ENCODE results near the gene WDR1.

WDR1 gene

DNA sequence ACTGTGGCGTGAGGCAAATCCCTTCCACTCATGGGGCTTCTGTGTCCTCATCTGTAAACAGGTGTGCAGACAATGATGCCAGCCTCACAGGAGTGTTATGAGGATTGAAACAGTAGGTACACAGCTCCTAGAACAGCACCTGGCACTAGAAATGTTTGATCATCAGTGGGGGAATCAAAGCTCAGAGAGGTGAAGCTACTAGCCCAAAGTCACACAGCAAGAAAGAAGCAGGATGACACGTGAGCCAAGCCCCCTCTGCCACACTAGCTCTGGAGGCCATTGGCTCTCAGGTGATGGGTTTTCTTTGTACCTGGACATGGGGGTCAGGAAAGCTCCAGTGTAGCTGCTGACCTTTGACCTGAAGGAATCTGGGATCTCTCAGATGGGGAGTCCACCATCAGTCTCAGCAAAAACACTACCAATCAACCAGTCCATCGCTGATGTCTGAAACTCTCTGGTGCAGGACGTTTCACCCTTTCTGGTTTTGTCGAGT lies 81.9 kb downstream of the WDR1 start:
- no peak for DNase-seq

DNA sequence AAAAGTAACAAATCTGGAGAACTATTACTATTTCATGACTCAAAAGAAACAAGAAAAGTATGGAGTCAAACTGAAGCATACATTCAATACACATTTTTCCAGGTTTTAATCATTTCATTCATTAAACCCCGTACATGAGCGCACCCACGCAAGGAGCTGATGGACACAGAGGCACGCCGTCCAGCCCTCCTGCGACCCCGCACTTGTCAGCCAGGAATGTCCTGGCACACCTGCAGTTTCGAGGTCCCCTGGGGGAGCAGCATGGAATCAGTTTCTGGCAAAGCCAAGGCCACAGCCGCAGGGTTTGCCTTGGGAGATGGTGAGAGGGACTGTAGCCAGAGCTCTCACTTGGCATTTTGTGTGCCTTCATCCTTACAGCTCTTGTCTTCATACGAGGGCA lies 82.5 kb downstream of the WDR1 start:
- DNase-seq: no peak

DNA sequence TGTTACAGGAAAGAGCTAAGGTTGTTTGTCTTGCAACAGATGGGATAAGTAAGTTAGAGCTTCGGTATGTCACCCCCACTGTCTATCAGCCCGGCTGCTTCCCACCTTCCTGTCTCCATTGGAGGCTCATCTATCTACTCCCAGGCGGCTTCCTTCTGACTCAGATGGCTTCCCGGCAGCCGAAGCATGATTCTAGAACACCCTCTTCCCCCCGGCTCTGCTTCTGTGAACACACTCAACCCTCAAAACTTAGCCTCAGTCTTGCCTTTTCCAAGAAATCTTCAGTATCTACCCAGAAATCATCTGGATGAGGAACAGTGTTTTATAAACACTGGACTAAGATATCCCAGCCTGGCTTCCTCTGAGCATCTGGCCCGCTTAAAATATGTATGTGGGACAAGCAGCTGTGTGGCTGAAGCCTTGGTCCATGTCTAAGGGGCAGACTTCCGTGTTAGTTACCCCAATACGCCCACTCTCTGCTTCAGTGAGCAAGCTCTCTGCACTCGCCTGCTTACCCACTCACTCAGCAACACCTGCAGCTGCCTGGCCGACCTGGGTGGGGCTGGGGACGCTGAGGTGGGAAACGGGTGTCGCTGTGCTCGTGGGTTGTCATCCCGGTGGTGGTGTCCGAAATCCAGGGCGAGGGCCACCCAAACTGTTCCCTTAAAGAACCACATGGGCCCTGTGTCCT lies 83.3 kb downstream of the WDR1 start:
- no peak for DNase-seq

DNA sequence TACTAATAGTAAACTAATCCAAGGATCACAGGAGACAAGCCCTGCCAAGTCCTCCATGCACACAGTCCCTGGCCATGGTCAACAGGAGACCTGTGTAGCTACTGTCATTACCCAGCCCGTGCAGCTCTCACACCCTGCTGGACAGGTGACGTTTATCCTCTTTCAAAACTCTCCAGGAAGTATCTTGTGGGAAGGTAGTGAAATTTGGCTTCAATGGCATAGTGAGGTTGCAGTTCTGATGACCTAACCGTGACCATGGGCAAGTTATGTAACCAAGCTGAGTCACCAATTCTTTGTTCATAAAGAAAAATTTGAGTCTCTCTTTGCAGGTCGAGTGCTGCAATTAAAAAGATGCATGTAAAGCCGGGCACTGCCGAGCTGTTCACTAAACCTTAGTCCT lies 84.0 kb downstream of the WDR1 start:
- DNase-seq: no peak

DNA sequence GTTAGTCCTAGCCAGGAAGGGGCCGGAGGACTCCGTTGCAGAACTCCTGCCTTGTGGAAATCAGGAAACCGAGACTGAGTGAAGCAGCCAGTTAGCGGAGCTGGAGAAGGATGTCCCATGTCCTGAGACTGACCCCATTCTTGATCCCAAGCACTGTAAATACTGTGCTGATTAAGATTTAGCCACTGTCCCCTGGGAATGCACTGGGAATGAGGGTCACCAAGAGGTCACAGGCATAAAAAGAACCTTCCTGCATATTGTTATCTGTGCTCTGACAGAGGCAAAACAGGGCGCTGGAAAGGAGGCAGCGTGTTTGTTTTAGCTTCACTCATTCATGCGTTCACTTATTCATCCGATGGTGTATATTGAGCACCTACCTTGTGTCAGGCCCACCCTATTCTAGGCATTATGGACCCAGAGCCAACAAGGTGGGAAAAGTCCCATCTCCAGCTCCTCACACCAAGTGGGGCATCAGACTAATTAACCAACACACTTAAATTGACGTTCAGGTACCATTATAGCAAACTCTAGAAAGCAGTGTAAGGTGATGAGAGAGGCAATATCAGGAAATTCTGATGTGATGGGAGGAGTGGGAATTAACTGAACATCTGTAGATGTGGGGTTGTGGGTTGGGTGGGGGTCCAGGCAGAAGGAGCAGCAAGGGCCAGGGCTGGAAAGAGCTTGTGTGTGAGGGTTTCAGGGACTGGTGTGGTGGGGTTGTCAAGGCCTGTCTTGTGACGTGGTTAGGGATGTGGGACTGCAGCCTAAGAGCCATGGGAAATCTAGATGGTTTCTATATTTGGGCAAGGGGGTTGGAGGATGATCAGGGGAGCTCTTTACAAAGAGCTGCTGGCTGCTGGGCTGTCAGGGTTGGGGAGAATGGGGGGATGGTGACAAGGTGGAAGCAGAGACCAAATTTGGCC lies 84.7 kb downstream of the WDR1 start:
- DNase-seq: no peak

DNA sequence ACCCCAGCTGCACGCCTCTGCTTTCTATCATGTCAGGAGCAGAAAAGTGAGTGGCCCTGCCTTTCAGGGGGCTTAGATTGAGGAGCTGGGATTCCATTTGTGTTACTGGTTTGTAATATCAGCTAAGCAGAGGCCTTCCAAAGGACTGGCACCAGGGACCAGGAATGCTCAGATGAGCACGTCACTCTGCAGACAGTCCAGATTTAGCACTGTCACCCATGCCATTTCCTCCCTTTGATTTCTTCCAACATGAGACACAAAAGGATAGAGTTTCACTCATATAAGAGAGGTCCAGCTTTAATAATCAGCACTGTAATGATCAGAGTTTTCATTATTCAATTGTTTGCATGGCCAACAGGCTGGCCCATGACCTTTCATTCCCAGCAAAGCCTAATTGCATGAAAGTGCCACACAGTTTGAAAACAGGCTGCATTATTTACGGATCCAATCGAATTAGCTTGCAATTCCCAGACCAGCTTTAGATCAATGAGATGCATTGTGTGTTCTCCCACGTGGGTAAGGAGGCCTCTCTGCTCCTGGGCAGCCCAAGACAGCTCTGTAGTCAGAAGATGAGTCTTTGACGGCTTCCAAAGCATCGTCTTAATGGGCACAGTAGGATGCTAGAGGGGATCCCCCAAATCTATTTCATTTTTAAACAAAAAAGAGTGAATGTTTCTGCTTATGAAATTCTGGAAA lies 85.5 kb downstream of the WDR1 start:
- DNase-seq: no peak

DNA sequence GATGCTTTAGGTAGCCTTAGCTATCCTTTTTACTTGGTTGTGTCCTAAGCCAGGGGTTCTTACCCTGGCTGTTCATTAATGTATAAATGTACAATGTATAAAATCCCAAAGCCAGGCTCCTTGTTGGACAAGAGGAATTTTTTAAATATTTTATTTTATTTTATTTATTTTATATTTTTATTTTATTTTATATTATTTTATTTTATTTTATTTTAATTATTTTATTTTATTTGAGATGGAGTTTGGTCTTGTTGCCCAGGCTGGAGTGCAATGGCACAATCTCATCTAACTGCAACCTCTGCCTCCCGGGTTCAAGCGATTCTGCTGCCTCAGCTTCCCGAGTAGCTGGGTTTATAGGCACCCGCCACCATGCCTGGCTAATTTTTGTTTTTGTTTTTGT lies 87.2 kb downstream of the WDR1 start:
- DNase-seq: no peak

DNA sequence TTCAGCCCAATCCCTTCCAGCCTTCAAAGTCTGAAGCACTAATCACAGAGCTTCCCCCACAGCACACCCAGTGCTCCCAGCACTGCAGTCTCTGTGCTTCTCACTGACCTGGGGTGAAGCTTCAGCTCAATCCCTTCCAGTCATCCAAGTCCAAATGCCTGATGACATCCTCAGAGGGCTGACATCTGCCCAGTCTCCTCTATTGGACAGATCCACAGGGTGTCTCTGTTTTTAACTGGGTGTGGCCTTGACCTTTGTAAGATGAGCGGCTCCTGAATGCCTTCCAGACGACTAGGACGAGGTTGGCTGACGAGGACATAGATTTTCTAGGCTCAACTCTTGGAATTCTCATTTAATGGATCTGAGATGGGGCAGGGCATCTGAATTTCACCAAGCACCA lies 87.7 kb downstream of the WDR1 start:
- DNase-seq: no peak

DNA sequence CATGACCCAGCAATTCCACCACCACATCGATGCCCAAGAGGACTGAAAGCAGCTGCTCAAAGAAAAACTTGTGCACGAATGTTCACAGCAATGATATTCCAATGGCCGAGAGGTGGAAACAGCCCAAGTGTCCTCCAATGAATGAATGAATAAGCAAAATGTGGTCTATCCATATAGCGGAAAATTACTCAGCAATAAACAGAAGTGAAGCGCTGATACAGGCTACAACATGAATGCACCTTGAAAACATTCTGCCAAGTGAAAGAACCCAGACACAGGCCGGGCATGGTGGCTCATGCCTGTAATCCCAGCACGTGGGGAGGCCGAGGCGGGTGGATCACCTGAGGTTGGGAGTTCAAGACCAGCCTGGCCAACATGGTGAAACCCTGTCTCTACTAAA lies 90.1 kb downstream of the WDR1 start:
- no peak for DNase-seq

DNA sequence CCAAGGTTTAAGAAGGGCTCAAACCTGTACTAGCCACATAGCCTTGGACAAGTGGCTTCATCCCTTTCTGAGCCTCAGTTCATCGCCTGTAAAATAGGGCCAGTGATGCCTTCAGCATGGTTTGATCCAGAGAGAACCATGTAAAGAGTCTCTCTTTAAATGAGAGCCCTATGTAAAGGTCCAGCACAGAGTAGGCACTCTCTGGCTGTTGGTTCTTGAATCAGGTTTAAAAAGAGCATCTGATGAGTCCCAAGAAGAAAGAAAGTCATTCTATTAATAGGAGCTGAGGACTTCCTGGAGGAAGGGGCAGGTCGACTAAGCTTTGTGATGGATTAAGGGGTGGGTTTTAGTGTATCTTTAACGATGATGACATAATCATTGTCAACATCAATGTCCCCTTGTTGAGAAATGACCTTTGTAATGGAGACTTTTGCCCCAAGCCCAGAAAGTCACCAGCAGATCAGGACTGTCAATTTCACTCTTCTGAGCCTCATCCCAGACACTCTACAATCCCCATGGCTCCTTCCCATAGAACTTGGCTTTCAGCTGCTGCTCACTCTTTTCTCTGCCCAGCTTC lies 91.3 kb downstream of the WDR1 start:
- no peak for DNase-seq
